Panc1 (cell line): ENCODE results near the gene ATP6V0D1. TPM values are rescaled to one million over a fixed set of nuclear protein-coding genes. Genes with fewer than 3 reads are reported as not detected.

Experiments used
- ATAC-seq: fragments of 200-7000 bp; cut with Tn5 transposase; 2 replicates; pipeline ENCODE4 v1.9.1; 2020; ENCODE audit warnings: mild to moderate bottlenecking, moderate library complexity
- BruUV-seq: library from RNA; stranded (reverse); fragments of 400-500 nt; replicated peaks from 2 replicates; lab custom pipeline; 2021; lab: Mats Ljungman, UMichigan
- CTCF ChIA-PET: fragments of 300-600 bp; sonication (Branson Sonifier 250); formaldehyde crosslinking; loops from one replicate; lab custom pipeline; 2022; ENCODE audit warnings: antibody characterized with exemption; lab: Charles Lee
- POLR2A ChIA-PET: fragments of 300-600 bp; sonication (Branson Sonifier 250); formaldehyde crosslinking; loops from one replicate; lab custom pipeline; 2022; ENCODE audit warnings: antibody characterized with exemption; lab: Charles Lee
- DNase-seq: peaks from one replicate; pipeline ENCODE4 v3.0.0-alpha.2; 2010; ENCODE audit warnings: low read depth, low spot score
- H3K27ac ChIP-seq: 2 replicates; pipeline ENCODE4 v1.5.1; 2011; ENCODE audit warnings: mild to moderate bottlenecking, low read length, inconsistent platforms
- H3K27me3 ChIP-seq: fragments of 200-500 bp; sonication (Bioruptor generic); 2 replicates; pipeline ENCODE4 v1.6.0; 2014; ENCODE audit warnings: low read length, inconsistent platforms; ENCODE audit not compliant: control insufficient read depth, insufficient read depth
- H3K36me3 ChIP-seq: fragments of 200-500 bp; sonication (Bioruptor generic); 2 replicates; pipeline ENCODE4 v1.5.1; 2014; ENCODE audit warnings: inconsistent platforms, mild to moderate bottlenecking, low read length, moderate library complexity; ENCODE audit not compliant: control insufficient read depth, insufficient read depth
- H3K4me1 ChIP-seq: 2 replicates; pipeline ENCODE4 v1.5.1; 2011; ENCODE audit warnings: inconsistent platforms, mild to moderate bottlenecking, low read length, moderate library complexity; ENCODE audit not compliant: control insufficient read depth, insufficient read depth
- H3K4me3 ChIP-seq, 2 experiments: 2 replicates each; pipeline ENCODE4 v1.5.1; 2011 to 2012; ENCODE audit warnings: low read depth in 2 of 2, low read length in 2 of 2, mild to moderate bottlenecking in 2 of 2, inconsistent platforms in 1 of 2, moderate library complexity in 1 of 2
- H3K9me3 ChIP-seq: fragments of 200-500 bp; sonication (Bioruptor generic); 2 replicates; pipeline ENCODE4 v1.5.1; 2014; ENCODE audit warnings: low read depth, mild to moderate bottlenecking, inconsistent platforms, low read length, moderate library complexity; ENCODE audit not compliant: control insufficient read depth, insufficient read depth
- CTCF ChIP-seq: fragments of 450-650 bp; IDR thresholded peaks from 2 replicates; pipeline ENCODE4 v1.5.1; 2017; ENCODE audit warnings: mild to moderate bottlenecking
- POLR2AphosphoS5 ChIP-seq: IDR thresholded peaks from 2 replicates; pipeline ENCODE4 v1.6.1; 2012; ENCODE audit warnings: mild to moderate bottlenecking, low read depth, low read length, moderate library complexity
- REST ChIP-seq, 2 experiments: IDR thresholded peaks; 2 replicates each; pipeline ENCODE4 v1.6.1; 2011 to 2012; ENCODE audit warnings: low read depth in 2 of 2, control low read depth in 1 of 2, low read length in 1 of 2, mild to moderate bottlenecking in 1 of 2, moderate library complexity in 1 of 2; ENCODE audit not compliant: insufficient read depth in 1 of 2
- SIN3A ChIP-seq: IDR thresholded peaks from 2 replicates; pipeline ENCODE4 v1.6.1; 2012; ENCODE audit warnings: low read depth, mild to moderate bottlenecking, low read length, moderate library complexity, borderline replicate concordance; ENCODE audit not compliant: insufficient read depth
- TCF7L2 ChIP-seq: IDR thresholded peaks from 2 replicates; pipeline ENCODE4 v1.6.1; 2011; ENCODE audit warnings: mild to moderate bottlenecking, low read depth, low read length, inconsistent platforms
- in situ Hi-C: cut with HindIII; loops from 2 replicates; pipeline ENCODE4 v1.10.0; 2016; ENCODE audit warnings: low sequenced_read_pairs, low pct_unique_long_range_greater_than_20kb
- intact Hi-C: fragments of 100-400 bp; cut with micrococcal nuclease; formaldehyde crosslinking; loops from one replicate; pipeline ENCODE4 v1.10.0; 2022; ENCODE audit not compliant: unreplicated experiment
- total RNA-seq: library from RNA; stranded (reverse); gene quantifications from one replicate; pipeline ENCODE4 v1.2.1, GENCODE V29; 2021; ENCODE audit not compliant: unreplicated experiment

The ATP6V0D1 gene
- total RNA-seq, 1 experiment from 2014 or later, result 70.8 TPM

GRCh38 chr16:67391424-67392300, 89.3 kb downstream of the ATP6V0D1 start:
- H3K4me3 ChIP-seq, result no peak overlapping the region
- BruUV-seq, result no TSS peak
- ATAC-seq (no peak), DNase-seq (no peak)
- H3K9me3 ChIP-seq, result no peaks in the 10 kb centered on the region
- ChIA-PET POLR2A (interaction anchor here (0.6 kb wide), 2 partner anchors 10 to 63 kb away, joined by 4 to 12 read pairs; no protein-coding TSS in a partner anchor), CTCF (interaction anchor here (0.6 to 1.2 kb wide), 3 partner anchors 34 to 131 kb away, joined by 3 to 4 read pairs (median 4); no protein-coding TSS in a partner anchor)
- H3K4me1 ChIP-seq, result no peaks in the 10 kb centered on the region; the same call in 1 of the 2 replicates
- TF ChIP-seq POLR2AphosphoS5 (no peak), TCF7L2 (no peak), CTCF (no peak), SIN3A (no peak), REST (IDR thresholded peaks at IDR 0.05; ENCODE audit: insufficient read depth in 1 of 2, low read depth in 2 of 2, low read length in 1 of 2) (no peak)
- no peaks in the 10 kb centered on the region for H3K36me3 ChIP-seq
- H3K27ac ChIP-seq, result no peak overlapping the region
- in situ Hi-C loops (no loop called here), intact Hi-C loops (no loop called here)
- H3K27me3 ChIP-seq, result no peaks in the 10 kb centered on the region

- POLR2A ChIA-PET, result interaction anchor here (0.6 kb wide), 2 partner anchors 9 to 63 kb away, joined by 4 to 12 read pairs; no protein-coding TSS in a partner anchor
- Histone ChIP-seq H3K4me1 (no peaks in the 10 kb centered on the region; the same call in 1 of the 2 replicates), H3K27ac (no peak overlapping the region), H3K9me3 (no peaks in the 10 kb centered on the region), H3K4me3 (no peak overlapping the region), H3K36me3 (no peaks in the 10 kb centered on the region), H3K27me3 (no peaks in the 10 kb centered on the region)
- intact Hi-C loops, result no loop called here
- BruUV-seq, result no TSS peak
- CTCF ChIA-PET, result interaction anchor here (0.6 to 1.3 kb wide), 4 partner anchors 9 to 131 kb away, joined by 3 to 4 read pairs (median 4); no protein-coding TSS in a partner anchor
- no peak for TF ChIP-seq TCF7L2
- TF ChIP-seq CTCF, result no peak
- TF ChIP-seq SIN3A, result no peak
- TF ChIP-seq POLR2AphosphoS5, result no peak
- no peak for TF ChIP-seq REST (IDR thresholded peaks at IDR 0.05; ENCODE audit: insufficient read depth in 1 of 2, low read depth in 2 of 2, low read length in 1 of 2)
- ATAC-seq, result no peak
- DNase-seq, result no peak
- in situ Hi-C loops, result no loop called here
These were observed 90.0 kb downstream of the ATP6V0D1 start for GRCh38 chr16:67390816-67391423.
